GM12873 (cell line): ENCODE measurements around the gene TMEM40.

Experiments
- CTCF ChIP-seq: IDR thresholded peaks from 2 replicates; pipeline ENCODE4 v1.5.1; 2012; ENCODE audit warnings: low read depth, mild to moderate bottlenecking, moderate library complexity, low read length, control low read depth; ENCODE audit not compliant: insufficient read depth; ENCODE audit errors: missing control alignments

TMEM40 gene

GRCh38 chr3:12759693-12760565, 870 bp upstream of the TMEM40 start:
- no peak for TF ChIP-seq CTCF

- no peak for TF ChIP-seq CTCF
Observed at GRCh38 chr3:12758025-12758781, 856 bp downstream of the TMEM40 start.

GRCh38 chr3:12756635-12757034, 2.4 kb downstream of the TMEM40 start:
- no peak for TF ChIP-seq CTCF

- TF ChIP-seq CTCF: no peak
Observed at GRCh38 chr3:12756175-12756574, 2.9 kb downstream of the TMEM40 start.

- no peak for TF ChIP-seq CTCF
Observed at GRCh38 chr3:12755754-12756153, 3.3 kb downstream of the TMEM40 start.

GRCh38 chr3:12754313-12754712, 4.7 kb downstream of the TMEM40 start:
- no peak for TF ChIP-seq CTCF

- TF ChIP-seq CTCF: no peak
Observed at GRCh38 chr3:12753275-12754028, 5.6 kb downstream of the TMEM40 start.
